NCI-H2196 treated with DMSO at 0.1 percent for 48 hours (cell line): ENCODE data around the gene SYVN1.

Experiments used
- DNase-seq: peaks from one replicate; lab custom pipeline; 2025; ENCODE audit not compliant: unreplicated experiment; lab: John Stamatoyannopoulos, UW

SYVN1 gene

GRCh38 chr11:65112546-65113360 is 21.6 kb downstream of the SYVN1 start:
- DNase-seq = peak; percentile 18

- peak; percentile 93 for DNase-seq
Measured at GRCh38 chr11:65111744-65112545, 22.4 kb downstream of the SYVN1 start, which contains the start of gene TM7SF2. Gene TM7SF2 (plus strand): TSS chr11:65111872. CDS start chr11:65112016, 144 bp downstream.

GRCh38 chr11:65111159-65111743 is 23.1 kb downstream of the SYVN1 start:
- no peak for DNase-seq

- peak; percentile 70 for DNase-seq
Measured at GRCh38 chr11:65110354-65110861, 23.9 kb downstream of the SYVN1 start.

- DNase-seq = no peak
Measured at GRCh38 chr11:65109231-65110198, 24.8 kb downstream of the SYVN1 start.

- DNase-seq = no peak
Measured at GRCh38 chr11:65108469-65109123, 25.7 kb downstream of the SYVN1 start.

GRCh38 chr11:65107751-65108468 is 26.4 kb downstream of the SYVN1 start:
- no peak for DNase-seq

- no peak for DNase-seq
Measured at GRCh38 chr11:65107078-65107477, 27.2 kb downstream of the SYVN1 start.

- no peak for DNase-seq
Measured at GRCh38 chr11:65104628-65105027, 29.7 kb downstream of the SYVN1 start.

GRCh38 chr11:65103476-65103875 is 30.8 kb downstream of the SYVN1 start:
- no peak for DNase-seq

GRCh38 chr11:65102142-65103095 is 31.9 kb downstream of the SYVN1 start:
- peak; percentile 59 for DNase-seq

GRCh38 chr11:65100674-65101350 is 33.5 kb downstream of the SYVN1 start:
- DNase-seq = no peak

- DNase-seq = no peak
Measured at GRCh38 chr11:65096926-65097325, 37.4 kb downstream of the SYVN1 start.

- DNase-seq = peak; percentile 83
Measured at GRCh38 chr11:65095974-65096806, 38.1 kb downstream of the SYVN1 start, which contains the start of gene VPS51. Gene VPS51 (plus strand): TSS chr11:65096214. CDS start chr11:65096251, 37 bp downstream.

- no peak for DNase-seq
Measured at GRCh38 chr11:65095427-65095826, 38.9 kb downstream of the SYVN1 start.

GRCh38 chr11:65090628-65091027 is 43.7 kb downstream of the SYVN1 start:
- no peak for DNase-seq
